ENCODE data around the gene GBX1. TPM values are rescaled to one million over a fixed set of nuclear protein-coding genes. Genes with fewer than 3 reads are reported as not detected.

Gene GBX1
- total RNA-seq, 4 donors from 2014 or later = not detected

DNA sequence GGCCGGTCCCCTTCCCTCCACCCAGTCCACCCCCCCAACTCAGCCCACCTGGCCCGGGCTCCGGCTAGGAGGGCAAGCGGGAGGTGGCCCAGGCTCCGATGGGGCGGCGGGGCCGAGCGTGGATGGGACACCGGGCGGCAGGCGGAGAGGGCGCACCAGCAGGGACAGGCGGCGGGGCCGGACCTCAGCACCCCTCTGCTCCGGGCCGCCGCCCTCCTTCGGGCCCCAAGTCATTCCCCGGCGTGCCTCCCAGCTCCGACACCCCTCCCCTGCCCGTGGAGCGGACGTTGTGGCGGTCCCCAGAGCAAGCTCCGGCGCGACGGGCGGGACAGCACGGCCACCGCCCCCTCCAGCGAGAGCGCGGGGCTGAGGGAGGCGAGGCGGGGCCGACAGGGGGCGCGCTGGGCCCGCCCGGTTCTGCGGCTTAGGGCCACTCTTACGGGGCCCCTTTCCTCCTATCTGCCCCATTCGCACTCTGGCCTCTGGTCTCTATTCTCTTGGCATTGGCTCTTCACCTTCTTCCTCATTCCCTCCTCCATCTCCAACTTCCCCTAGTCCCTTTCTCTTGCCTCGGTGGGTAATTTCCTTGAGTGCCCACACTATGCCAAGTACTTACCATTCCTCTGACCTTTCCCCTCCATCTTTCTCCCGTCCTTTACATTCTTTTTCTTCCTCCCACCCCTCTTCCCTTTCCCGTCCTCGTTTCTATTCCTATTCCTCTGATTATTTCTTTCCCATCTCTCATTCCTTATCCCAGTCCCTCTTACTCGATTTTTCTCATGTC lies 701 bp upstream of the GBX1 start:
- DNase-seq (ENCODE audit: extremely low spot score) = no peak
- Histone ChIP-seq H3K27me3 (peaks cover 8 to 84% (median 35%) of the 10 kb centered on the region in 4 donors), H3K9me3 (no peaks in the 10 kb centered on the region), H3K36me3 (no peaks in the 10 kb centered on the region), H3K27ac (replicated peaks in 1 of 4) (no peak overlapping the region), H3K4me3 (peak overlapping the region; percentile 53 to 61 (median 56)), H3K4me1 (peaks cover 15 to 31% (median 21%) of the 10 kb centered on the region in 4 donors)
- intact Hi-C loops (cut with DNase I) = loop anchor here (2.0 kb wide), 1 partner anchor 43 kb away; no protein-coding TSS in a partner anchor
- TF ChIP-seq, protein P1, sequence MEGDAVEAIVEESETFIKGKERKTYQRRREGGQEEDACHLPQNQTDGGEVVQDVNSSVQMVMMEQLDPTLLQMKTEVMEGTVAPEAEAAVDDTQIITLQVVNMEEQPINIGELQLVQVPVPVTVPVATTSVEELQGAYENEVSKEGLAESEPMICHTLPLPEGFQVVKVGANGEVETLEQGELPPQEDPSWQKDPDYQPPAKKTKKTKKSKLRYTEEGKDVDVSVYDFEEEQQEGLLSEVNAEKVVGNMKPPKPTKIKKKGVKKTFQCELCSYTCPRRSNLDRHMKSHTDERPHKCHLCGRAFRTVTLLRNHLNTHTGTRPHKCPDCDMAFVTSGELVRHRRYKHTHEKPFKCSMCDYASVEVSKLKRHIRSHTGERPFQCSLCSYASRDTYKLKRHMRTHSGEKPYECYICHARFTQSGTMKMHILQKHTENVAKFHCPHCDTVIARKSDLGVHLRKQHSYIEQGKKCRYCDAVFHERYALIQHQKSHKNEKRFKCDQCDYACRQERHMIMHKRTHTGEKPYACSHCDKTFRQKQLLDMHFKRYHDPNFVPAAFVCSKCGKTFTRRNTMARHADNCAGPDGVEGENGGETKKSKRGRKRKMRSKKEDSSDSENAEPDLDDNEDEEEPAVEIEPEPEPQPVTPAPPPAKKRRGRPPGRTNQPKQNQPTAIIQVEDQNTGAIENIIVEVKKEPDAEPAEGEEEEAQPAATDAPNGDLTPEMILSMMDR (IDR thresholded peaks at IDR 0.05) = peak; percentile 40 to 65 (median 41)
- TF ChIP-seq EP300 (IDR thresholded peaks at IDR 0.05) (no peak), POLR2A (IDR thresholded peaks at IDR 0.05; ENCODE audit: low read depth) (no peak), POLR2AphosphoS5 (IDR thresholded peaks at IDR 0.05) (no peak)
- 6% methylated on average over 20 of the region's 52 CpGs for WGBS

DNA sequence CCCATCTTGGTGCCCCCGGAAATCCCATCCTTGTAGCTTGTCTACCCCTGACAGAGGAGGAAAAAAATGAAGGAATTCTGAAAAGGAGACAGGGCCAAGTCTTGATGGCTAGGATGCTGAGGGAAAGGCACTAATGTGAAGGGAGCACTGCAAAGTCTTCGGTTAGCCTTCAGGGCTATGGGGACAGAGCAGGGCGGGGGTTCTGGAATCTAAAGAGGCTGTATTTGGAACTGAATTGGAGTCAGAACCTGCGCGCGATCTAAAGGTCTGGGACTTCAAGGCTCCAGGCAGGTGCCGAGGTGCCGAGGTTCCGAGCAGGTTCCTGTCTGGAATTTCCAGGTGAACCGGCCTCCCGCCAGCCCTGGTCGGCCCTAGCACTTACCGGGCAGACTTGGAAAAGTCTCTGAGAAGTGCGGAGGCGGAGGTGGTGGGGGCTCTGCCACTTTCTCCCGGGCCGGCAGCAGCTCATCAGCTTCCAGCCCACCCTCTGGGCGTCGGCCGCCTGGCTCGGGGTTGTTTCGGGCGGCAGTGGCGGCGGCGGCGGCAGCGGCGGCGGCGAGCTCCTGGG lies 781 bp downstream of the GBX1 start:
- TF ChIP-seq EP300 (IDR thresholded peaks at IDR 0.05) (no peak), POLR2AphosphoS5 (IDR thresholded peaks at IDR 0.05) (no peak), POLR2A (IDR thresholded peaks at IDR 0.05; ENCODE audit: low read depth) (no peak)
- TF ChIP-seq, protein P1 (IDR thresholded peaks at IDR 0.05) = no peak
- 18% methylated on average over 20 of the region's 31 CpGs for WGBS
- Histone ChIP-seq H3K4me3 (peak overlapping the region; percentile 53 to 61 (median 56)), H3K9me3 (no peaks in the 10 kb centered on the region), H3K27me3 (peaks cover 8 to 80% (median 35%) of the 10 kb centered on the region in 4 donors), H3K36me3 (no peaks in the 10 kb centered on the region), H3K27ac (replicated peaks in 1 of 4) (no peak overlapping the region), H3K4me1 (peaks cover 15 to 24% (median 21%) of the 10 kb centered on the region in 4 donors)
- no peak for DNase-seq (ENCODE audit: extremely low spot score)
- intact Hi-C loops (cut with DNase I) = no loop called here

DNA sequence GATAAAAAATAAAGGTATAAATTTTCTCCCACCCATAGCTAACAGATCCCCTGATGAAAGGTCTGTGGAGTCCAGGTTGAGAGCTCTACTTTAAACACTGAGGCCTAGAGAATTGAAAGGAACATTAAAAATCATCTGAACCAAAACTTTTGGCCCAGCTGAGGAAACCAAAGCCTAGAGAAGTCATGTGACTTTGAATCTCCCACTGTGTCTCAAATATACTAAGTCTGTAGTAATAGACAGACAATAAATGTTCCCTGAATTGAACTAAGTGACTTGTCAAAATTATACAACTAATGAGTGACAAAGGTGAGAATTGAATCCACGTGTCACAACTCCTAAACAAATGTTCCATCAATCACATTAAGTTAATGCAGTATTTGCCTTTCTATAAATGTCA lies 5.7 kb downstream of the GBX1 start:
- TF ChIP-seq POLR2A (IDR thresholded peaks at IDR 0.05; ENCODE audit: low read depth) (no peak), POLR2AphosphoS5 (IDR thresholded peaks at IDR 0.05) (no peak), EP300 (IDR thresholded peaks at IDR 0.05) (no peak)
- TF ChIP-seq, protein P1 (IDR thresholded peaks at IDR 0.05) = no peak
- DNase-seq (ENCODE audit: extremely low spot score) = no peak
- no peaks in the 10 kb centered on the region for H3K9me3 ChIP-seq
- 77% methylated on average over 1 of the region's 1 CpG for WGBS
- no peak overlapping the region for H3K4me3 ChIP-seq
- H3K36me3 ChIP-seq = no peaks in the 10 kb centered on the region
- H3K27me3 ChIP-seq = peaks cover 0 to 70% (median 19%) of the 10 kb centered on the region in 4 donors
- intact Hi-C loops (cut with DNase I) = no loop called here
- peaks cover 3 to 5% (median 4%) of the 10 kb centered on the region in 4 donors for H3K4me1 ChIP-seq
- H3K27ac ChIP-seq (replicated peaks in 1 of 4) = no peak overlapping the region

DNA sequence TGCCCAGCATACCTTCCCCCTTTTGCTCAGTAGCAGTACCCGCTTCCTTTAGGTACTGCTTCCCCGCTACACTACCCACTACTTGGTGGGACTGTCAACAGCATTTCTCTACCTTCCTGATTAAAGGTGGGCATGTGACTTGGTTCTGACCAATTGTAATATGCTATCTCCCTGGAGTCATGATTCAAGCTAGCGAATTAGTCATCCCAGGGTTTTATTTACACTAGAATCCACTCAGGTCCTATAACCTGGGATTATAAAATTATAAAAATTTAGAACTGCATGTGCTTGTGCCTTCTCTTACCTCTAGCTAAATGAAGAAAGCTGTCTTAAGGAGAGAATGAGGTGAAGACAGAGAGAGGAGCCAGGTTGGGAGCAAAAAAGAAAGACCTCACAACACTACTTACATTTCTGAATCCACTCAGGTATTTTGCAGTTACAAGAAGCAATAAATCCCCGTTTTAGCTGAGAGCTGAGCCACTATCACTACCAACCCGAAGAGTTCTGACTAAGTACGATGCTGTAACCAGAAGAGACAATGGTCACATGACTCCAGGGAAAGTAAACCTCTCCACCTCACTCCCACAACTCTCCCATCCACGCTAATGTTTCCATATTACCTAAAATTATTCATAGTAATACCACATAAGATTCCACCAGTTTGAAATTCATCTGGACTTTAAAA lies 9.7 kb downstream of the GBX1 start:
- intact Hi-C loops (cut with DNase I) = no loop called here
- TF ChIP-seq, protein P1 (IDR thresholded peaks at IDR 0.05) = no peak
- TF ChIP-seq EP300 (IDR thresholded peaks at IDR 0.05) = no peak
- TF ChIP-seq POLR2AphosphoS5 (IDR thresholded peaks at IDR 0.05) = no peak
- no peak for TF ChIP-seq POLR2A (IDR thresholded peaks at IDR 0.05; ENCODE audit: low read depth)
- DNase-seq (ENCODE audit: extremely low spot score) = no peak
- Histone ChIP-seq H3K36me3 (no peaks in the 10 kb centered on the region), H3K4me1 (no peaks in the 10 kb centered on the region), H3K27ac (replicated peaks in 1 of 4) (no peak overlapping the region), H3K4me3 (no peak overlapping the region), H3K9me3 (no peaks in the 10 kb centered on the region), H3K27me3 (peaks cover 0 to 66% (median 6%) of the 10 kb centered on the region in 4 donors)
- WGBS = 82% methylated on average over 7 of the region's 7 CpGs

All from esophagus muscularis mucosa (tissue), 4 donors.